HG02642 (cell line): ENCODE data around the gene MED12.
A peak's percentile ranks its signal among the peaks of the same experiment; 100 is the strongest.

ENCODE experiments used
- ATAC-seq: cut with Tn5 transposase; IDR thresholded peaks from one replicate; pipeline ENCODE4 v1.9.1; 2021; ENCODE audit warnings: mild to moderate bottlenecking; ENCODE audit not compliant: unreplicated experiment, poor library complexity

MED12 gene

DNA sequence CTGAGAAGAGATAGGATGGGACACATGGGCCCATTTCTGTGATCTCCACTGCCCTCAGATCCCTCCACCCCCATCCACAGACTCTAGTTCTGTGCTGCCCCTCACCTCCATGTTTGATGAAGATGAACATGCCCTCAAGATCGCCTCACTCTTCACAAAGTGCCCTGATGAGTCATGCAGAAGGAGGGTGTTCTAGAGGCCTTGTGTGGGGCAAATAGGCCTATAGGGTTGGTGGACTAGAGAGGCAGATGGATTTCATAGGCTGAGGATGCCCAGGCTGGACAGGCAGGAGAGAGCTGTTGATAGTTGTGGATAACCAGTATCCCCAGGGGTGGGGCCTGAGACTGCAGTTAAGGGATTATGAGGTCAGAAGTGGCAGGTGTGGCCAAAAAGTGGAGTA is 12.0 kb upstream of the MED12 start, which contains the start of gene CXorf65:
CXorf65 (minus strand) TSS at position 314 of the 400 bp plus-strand sequence; CDS start at position 130, 184 bp downstream.
- ATAC-seq = no peak

DNA sequence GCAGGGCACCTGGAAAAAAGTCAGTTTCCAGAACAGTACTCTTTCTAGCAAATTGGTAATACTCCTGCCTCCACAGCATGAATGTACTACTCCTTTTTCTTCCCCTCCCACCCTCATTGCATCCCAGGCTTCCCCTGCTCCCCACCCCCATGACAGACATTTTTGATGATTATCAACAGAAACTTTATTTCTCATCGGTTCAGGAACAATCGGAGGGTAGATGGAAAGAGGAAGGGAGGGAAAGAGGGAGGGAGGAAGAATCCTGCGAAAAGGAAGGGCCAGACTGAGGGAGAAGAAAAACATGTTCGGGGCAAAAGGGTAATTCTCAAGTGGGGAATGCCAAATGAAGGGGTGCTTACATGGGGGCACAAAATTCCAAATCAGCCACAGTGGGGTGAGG is 11.2 kb upstream of the MED12 start:
- no peak for ATAC-seq

DNA sequence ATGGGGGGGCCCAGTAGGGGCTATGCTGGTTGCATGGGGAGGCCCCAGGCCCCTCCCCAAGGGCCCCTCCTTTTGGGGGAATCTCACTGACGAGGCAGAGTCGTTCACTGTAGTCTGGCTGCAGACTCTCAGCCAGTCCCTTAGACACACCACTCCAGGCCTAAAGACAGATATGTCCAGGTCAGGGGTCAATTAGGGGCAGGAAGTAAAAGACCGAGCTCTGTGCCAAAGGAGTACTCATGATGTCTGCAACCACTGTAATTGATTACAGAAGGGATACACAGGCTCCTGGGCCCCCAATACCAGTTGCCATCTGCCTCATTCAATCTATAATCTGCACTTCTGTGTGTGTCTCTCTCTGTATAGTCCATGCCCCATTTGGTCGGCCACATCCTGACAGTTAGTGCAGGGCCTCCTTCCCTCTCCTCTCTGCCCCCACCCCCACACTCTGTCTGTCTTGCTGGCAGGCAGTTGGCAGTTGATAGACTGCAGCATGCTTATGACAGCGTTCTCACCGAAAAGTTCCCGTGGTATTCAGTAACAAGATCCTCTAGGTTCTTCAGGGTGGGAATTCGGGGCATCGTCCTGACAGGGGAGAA is 10.5 kb upstream of the MED12 start:
- ATAC-seq = no peak

DNA sequence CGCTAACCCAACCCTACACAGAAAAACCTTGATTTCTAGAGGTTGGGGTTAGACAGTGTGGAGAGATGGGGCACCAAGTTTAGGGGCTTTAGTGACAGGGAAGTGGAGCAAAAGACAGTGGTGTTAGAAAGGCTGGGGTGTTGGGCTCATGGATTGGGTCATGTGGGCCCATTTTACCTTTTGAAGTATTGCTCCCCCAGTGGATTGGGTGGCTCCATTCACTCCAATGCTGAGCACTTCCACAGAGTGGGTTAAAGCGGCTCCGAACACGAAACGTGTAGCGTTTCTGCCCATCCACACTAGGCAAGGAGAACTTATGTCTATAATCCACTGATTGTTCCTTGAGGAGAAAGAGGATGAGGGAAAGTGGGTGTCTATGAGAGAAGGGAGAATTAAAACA is 9.3 kb upstream of the MED12 start:
- no peak for ATAC-seq

DNA sequence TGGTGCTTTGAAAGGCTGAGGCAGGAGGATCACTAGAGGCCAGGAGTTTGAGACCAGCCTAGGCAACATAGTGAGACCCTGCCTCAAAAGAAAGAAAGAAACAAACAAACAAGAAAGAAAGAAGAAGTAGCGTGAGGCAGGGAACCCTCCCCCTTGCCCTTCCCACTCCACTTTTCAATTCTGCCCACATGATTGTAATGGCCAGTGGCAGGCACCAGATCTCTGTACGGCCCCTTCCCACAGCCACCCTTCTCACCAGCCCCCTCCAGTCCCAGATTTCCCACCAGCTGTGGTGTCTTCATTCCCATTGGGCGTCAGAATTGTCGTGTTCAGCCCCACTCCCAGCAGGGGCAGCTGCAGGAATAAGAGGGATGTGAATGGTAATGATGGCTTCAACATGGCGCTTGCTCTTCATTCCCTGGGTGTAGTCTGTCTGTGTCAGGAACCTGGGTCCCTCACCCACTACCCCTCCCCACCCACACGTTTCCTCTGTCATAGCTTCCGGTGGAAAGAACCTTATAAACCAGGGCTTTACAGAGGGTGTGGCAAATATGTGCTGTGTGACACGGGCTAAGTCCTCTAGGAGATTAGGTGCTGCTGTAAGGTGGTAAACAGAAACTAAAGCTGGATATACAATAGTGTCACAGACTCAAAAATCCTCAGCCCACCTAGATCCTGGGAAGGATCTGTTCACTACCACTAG is 7.1 kb upstream of the MED12 start, which contains the start of gene IL2RG:
IL2RG (minus strand) TSS at position 437 of the 703 bp plus-strand sequence; CDS start at position 399, 38 bp downstream.
- ATAC-seq = peak; percentile 93

DNA sequence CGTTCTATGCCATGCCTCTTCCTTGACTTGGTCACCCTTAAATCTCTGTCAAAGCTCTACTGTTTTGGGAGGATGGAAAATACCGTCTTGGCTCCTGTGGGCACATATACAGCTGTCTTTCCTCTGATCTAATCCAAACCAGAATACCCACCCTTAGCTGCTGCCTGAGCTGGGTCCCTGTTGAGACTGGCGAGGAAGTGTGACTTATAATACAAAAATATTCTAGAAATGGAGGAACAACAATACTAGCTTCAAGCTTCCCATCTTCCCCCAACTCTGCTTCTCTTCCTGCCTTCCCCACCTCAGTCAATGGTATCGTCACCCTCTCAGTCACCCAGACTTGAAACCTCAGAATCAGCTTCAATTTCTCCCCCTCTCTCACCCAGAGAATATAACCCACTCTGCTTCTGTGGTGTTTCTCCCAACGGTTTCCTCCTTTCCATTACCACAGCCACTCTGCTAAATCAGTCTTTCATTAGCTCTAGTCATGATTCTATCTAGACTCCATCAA is 6.4 kb upstream of the MED12 start:
- peak; percentile 34 for ATAC-seq

DNA sequence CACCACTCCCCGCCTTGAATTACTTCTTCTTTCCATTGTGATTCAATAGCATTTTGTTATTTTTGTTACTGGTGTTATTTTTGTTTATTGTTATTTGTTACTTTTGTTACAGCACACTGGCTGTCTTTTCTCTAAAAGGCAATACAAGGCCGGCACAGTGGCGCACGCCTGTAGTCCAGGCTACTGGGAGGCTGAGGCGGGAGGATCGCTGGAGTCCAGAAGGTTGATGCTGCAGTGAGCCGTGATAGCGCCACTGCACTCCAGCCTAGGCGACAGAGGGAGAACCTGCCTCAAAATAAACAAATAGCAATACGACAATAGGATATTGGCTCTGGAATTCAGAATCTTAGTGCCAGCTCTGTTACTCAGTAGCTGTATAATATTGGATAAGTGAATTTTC is 1.0 kb upstream of the MED12 start:
- no peak for ATAC-seq

DNA sequence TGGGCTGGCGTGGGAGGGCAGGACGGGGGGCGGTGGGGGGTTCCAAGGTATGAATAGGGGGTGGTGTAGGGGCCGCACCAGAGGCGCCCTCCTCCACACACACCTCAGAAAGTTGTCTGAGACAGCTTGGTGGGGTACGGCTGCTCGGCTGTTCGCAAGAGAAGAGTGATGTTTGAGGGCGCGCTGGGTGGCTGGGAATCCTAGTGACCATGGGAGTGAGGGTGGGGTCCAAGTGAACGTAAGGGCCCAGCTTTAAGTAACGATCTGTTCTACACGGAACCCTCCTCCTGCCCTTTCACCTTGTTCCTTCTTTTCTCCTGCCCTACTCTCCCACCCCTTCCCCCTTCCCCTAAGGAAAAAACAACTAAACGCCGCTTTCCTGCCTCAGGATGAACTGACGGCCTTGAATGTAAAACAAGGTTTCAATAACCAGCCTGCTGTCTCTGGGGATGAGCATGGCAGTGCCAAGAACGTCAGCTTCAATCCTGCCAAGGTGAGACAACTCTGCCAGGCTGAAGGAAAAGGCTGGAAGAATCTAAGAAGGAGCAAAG is 664 bp downstream of the MED12 start:
- ATAC-seq = peak; percentile 7

DNA sequence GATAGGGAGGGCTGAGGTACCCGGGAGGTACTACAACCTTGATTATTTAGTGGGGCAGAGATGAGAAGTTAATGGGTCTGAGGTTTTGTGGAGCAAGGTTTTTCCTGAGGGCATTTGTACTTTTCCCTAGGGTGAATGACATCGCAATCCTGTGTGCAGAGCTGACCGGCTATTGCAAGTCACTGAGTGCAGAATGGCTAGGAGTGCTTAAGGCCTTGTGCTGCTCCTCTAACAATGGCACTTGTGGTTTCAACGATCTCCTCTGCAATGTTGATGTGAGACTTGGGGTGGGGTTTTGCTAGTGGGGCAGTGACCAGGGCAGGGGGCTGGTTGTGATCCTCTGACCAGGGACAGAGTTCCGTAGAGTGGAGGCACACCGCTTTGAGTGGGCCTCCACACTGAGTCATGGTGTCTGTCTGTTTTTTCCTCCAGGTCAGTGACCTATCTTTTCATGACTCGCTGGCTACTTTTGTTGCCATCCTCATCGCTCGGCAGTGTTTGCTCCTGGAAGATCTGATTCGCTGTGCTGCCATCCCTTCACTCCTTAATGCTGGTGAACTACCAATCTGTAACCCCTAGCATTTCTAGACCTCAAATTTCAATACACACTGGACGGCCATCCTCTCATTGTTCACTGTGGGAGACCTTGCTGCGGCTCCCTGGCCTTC is 9.9 kb downstream of the MED12 start:
- no peak for ATAC-seq

DNA sequence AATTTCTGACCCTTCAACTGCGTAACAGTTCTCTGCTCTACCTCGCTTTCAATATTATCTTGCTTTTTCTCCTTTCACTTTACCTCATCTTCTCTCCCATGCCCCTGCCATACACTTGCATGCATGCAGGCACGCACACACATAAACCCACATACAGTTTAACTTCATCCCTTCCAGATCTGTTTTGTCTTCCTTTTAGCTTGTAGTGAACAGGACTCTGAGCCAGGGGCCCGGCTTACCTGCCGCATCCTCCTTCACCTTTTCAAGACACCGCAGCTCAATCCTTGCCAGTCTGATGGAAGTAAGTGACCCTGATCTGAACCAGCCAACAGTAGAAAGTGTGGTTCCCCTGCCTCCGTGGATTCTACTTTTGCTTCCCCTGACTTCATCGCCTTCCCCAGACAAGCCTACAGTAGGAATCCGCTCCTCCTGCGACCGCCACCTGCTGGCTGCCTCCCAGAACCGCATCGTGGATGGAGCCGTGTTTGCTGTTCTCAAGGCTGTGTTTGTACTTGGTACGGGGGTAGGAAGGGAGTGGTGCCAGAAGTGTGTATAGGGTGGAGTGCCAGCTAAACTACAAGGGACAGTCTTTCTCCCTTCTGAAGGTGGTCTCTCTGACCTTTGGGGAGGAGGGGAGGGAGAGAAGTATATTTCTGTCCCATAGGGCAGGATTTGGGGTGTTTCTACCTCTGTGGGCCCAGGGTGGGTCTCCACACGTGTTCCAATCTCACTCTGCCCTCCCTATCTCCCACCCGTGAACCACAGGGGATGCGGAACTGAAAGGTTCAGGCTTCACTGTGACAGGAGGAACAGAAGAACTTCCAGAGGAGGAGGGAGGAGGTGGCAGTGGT is 10.7 kb downstream of the MED12 start:
- peak; percentile 70 for ATAC-seq

DNA sequence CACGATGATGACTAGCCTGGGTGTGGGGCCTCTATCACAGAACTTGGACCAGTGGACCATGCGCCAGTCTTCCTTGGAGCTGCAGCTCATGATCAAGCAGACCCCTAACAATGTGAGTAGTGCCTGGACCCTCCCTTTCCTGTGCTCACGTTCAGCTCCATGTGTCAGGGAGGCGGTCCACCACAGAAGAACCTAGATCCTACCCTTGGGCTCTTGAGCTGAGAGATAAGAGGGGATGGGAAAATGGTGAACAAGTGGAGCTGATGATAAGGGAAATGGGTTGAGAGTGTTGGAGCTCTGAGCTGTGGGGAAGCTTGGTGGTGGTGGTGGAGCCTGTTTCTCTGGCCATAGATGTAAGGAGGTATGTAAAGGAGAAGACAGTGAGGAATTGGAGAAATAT is 13.1 kb downstream of the MED12 start:
- no peak for ATAC-seq

DNA sequence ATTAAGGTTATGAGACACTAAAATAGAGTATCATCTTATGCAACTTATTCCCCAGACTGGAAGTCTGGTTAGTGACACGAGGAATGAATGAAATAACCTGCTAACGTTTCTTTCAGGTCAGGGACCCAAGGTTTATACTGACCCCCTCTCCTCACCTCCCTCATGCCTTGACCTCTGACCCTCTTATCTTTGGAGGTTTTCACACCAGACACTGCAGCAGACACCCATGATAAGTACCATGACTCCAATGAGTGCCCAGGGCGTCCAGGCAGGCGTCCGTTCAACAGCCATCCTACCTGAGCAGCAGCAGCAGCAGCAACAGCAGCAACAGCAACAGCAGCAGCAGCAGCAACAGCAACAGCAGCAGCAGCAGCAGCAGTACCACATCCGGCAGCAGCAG is 22.0 kb downstream of the MED12 start:
- no peak for ATAC-seq

DNA sequence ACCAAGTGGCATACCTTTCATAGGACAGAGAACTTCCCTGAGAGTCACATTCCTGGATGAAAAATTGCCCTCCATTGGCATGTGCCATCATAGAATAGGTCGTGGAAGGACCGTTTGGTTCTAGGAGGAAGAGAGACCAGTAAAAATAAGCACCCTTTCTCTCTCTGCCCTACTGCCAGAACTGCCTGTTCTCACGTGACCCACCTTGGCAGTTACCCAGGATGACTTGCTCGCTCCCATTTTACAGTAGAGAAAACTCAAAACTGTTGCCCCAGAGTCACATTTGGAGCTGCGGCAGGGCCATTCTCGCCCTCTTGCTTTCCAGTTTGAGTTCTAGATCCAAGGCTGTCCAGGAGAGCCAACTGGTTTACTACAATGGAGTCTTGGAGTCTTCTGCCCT is 25.1 kb downstream of the MED12 start:
- ATAC-seq = no peak

DNA sequence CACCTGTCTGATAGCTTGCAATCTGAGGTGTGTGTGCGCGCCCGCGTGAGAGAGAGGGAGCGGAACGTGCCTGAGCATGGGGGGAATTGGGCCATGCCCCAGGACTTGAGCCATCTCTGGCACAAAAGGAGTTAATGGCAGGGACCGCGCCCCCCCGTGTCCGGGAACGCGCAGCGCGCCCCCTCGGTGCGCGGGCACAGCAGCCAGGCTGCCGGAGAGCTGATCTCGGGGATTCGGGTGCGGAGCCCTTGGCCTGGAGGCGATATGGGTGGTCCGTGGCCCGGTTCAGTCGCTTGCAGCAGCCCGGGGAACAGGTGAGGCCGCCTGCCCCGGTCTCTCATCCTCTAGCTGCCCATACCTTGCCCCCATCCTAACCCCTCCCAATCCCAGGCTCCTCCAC is 26.3 kb downstream of the MED12 start, which contains the start of gene NLGN3:
NLGN3 (plus strand) TSS at position 191 of the 400 bp plus-strand sequence. CDS start 2,909 bp downstream, outside the sequence.
- no peak for ATAC-seq

DNA sequence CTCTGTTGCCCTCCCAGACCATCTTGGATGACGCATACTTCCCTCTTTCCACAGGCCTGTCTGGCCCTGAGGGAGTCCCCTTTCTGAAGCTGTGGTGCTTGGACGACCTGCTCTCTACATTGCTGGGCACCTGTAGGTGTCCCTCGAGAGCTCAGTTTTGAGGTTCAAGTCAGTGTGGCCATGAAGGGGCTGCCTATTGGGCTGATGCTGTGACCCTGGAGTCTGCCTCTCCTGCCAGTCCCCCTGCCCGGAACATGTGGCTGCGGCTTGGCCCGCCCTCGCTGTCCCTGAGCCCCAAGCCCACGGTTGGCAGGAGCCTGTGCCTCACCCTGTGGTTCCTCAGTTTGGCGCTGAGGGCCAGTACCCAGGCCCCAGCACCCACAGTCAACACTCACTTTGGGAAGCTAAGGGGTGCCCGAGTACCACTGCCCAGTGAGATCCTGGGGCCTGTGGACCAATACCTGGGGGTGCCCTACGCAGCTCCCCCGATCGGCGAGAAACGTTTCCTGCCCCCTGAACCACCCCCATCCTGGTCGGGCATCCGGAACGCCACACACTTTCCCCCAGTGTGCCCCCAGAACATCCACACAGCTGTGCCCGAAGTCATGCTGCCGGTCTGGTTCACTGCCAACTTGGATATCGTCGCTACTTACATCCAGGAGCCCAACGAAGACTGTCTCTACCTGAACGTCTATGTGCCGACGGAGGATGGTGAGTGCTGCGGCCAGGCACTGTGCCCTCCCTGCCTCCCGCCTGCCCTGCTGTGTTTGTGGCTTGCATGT is 29.3 kb downstream of the MED12 start:
- no peak for ATAC-seq

DNA sequence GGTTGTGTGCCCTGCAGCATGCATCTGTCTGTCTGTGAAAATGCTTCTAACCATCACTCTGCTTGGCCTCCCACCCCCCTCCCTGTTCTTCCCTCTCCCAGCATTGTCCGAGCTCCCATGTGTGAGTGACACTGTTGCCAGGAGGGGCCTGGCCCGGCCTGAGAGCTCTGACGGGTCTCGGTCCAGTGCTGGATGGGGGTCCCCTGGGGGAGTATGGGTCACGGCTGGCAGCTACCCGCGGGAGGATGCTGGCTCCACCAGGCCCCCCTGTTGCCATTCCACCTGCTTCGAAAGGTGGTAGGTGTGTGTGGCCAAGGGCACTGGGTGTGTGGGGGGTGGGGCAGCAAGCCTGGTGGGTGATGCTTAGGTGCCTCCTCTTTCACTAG is 29.9 kb downstream of the MED12 start:
- ATAC-seq = no peak

DNA sequence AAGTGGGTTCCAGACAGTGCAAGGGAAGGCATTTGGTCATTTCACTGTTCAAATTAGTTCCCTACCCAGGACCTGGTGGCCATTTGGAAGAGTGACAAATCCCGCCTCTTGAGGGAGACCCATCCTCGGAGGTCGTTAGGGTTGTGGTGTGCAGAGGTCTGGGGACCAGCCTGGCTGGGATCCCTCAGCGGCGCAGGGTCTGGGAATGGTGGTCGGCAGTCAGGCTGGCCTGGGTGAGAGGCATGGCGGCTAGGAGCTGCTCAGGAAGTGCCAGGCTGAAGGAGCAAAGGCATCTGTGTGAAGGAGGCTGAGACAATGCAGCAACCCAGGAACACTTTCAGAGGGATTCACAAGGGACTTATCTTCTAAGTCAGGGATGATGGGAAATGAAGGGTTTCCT is 33.0 kb downstream of the MED12 start:
- ATAC-seq = no peak

DNA sequence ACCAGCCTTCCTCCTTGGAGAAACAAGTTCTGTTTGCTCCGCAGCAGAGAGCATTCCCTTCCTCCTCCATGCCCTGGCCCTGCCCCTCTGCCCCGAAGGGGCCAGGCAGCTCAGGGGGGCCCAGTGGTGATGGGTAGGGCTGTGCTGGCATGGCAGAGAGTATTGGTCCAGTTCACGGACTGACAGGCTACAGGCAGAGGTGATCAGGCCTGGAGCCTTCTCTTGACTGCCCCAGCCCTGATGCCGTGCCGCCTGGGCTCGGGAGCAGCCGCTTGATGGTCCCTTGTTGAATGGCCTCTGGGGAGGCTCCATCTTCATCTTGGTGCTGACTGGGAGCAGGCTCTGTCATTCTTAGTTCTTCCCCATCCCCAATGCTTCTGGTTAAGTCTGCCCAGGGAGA is 35.8 kb downstream of the MED12 start:
- ATAC-seq = no peak

DNA sequence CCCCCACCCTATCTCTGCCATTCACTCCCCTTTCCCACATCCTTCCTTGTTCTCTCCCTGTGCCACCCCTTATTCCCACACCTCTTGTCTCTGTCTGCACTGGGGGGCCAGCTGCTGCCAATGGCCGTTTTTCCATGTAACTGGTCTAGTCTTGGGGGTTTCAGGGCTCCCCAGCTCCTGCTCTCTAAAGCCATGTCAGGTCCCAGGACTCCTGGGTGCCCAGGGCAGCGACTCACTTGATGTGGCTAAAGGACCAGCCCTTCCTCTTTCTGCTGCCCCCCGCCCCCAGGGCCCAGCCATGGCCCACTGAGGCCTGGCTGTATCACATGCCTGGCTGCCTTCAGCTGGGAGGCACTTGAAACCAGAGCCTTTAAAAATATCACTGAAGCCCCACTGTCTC is 36.2 kb downstream of the MED12 start:
- no peak for ATAC-seq
